Measurements from ENCODE around the gene PDE4D. TPM values are rescaled to one million over a fixed set of nuclear protein-coding genes. Genes with fewer than 3 reads are reported as not detected.

Gene PDE4D
- total RNA-seq, 1 donor from 2014 or later = 2.3 TPM

DNA sequence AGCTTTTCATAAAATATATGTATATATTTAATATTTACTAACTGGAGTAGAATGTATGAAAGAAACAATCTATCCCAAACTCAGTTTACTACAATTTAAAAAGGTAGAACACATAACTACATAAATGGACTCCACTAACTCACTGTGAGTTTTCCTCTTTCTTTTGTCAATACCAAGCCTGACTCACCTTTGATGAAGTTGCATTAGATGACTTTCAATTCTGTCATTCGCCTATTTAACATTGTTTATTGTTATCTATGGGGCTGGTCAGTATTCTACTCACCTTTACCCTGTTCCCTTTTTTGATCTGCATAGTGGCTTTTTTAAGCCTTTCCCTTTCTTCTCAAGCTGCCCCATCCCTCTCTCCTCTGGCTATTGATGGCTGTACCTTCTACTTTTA, 680.9 kb downstream of the PDE4D start:
- no peaks in the 10 kb centered on the region for H3K36me3 ChIP-seq
- no peaks in the 10 kb centered on the region for H4K20me1 ChIP-seq (ENCODE audit: low read depth)
- Mint-ChIP-seq H3K27me3 (ENCODE audit: insufficient read depth, low read depth) (no peaks in the 10 kb centered on the region), H3K4me3 (no peak overlapping the region), H3K9me3 (no peaks in the 10 kb centered on the region), H3K27ac (no peak overlapping the region), H3K36me3 (no peaks in the 10 kb centered on the region), H3K4me1 (no peaks in the 10 kb centered on the region)
- H3K9ac ChIP-seq = no peak overlapping the region
- H3K4me1 ChIP-seq = no peaks in the 10 kb centered on the region
- no peak overlapping the region for H2AFZ ChIP-seq (replicated peaks)
- TF ChIP-seq EZH2phosphoT487 (IDR thresholded peaks at IDR 0.05) (no peak), EZH2 (IDR thresholded peaks at IDR 0.05) (no peak)
- TF ChIP-seq, protein P1, sequence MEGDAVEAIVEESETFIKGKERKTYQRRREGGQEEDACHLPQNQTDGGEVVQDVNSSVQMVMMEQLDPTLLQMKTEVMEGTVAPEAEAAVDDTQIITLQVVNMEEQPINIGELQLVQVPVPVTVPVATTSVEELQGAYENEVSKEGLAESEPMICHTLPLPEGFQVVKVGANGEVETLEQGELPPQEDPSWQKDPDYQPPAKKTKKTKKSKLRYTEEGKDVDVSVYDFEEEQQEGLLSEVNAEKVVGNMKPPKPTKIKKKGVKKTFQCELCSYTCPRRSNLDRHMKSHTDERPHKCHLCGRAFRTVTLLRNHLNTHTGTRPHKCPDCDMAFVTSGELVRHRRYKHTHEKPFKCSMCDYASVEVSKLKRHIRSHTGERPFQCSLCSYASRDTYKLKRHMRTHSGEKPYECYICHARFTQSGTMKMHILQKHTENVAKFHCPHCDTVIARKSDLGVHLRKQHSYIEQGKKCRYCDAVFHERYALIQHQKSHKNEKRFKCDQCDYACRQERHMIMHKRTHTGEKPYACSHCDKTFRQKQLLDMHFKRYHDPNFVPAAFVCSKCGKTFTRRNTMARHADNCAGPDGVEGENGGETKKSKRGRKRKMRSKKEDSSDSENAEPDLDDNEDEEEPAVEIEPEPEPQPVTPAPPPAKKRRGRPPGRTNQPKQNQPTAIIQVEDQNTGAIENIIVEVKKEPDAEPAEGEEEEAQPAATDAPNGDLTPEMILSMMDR (IDR thresholded peaks at IDR 0.05) = no peak
- H3K27me3 ChIP-seq = no peaks in the 10 kb centered on the region
- no peak for DNase-seq (ENCODE audit: low spot score)
- H3F3A ChIP-seq (ENCODE audit: low read depth) = no peaks in the 10 kb centered on the region
- no peaks in the 10 kb centered on the region for H3K79me2 ChIP-seq (ENCODE audit: low read depth)
- no peaks in the 10 kb centered on the region for H3K9me3 ChIP-seq (ENCODE audit: low read depth)
- no peak overlapping the region for H3K4me3 ChIP-seq
- H3K4me2 ChIP-seq = no peak overlapping the region
- no peak overlapping the region for H3K27ac ChIP-seq

GRCh38 chr5:59209758-59210359, 683.7 kb downstream of the PDE4D start:
- Histone ChIP-seq H3K4me2 (no peak overlapping the region), H3K9ac (no peak overlapping the region)

DNA sequence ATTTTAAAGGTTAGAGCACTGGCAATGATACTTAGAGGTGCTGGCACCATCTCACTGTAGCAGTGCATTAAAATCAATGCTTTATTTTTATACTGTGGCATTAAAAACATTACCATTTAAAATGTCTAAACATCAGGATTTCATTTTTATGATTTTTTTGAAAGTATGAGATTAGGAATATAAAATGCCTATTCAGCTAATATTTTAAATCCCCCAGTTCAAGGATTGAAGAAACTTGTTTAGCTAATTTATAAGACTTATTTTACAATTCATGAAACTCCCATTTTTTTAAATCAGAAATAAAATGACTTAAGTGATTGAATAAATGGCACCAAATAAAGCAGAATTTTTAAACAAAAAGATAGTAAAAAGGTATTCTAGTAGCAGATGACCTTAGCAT, 685.1 kb downstream of the PDE4D start:
- no peak overlapping the region for H3K9ac ChIP-seq
- peaks cover 2% of the 10 kb centered on the region for H3K27me3 Mint-ChIP-seq (ENCODE audit: insufficient read depth, low read depth)
- no peak overlapping the region for H3K4me3 ChIP-seq
- no peak overlapping the region for H3K4me3 Mint-ChIP-seq
- no peaks in the 10 kb centered on the region for H3K9me3 ChIP-seq (ENCODE audit: low read depth)
- no peaks in the 10 kb centered on the region for H3F3A ChIP-seq (ENCODE audit: low read depth)
- no peak overlapping the region for H2AFZ ChIP-seq (replicated peaks)
- H3K27ac ChIP-seq = no peak overlapping the region
- H3K36me3 ChIP-seq = no peaks in the 10 kb centered on the region
- no peak overlapping the region for H3K27ac Mint-ChIP-seq
- H3K4me1 Mint-ChIP-seq = no peaks in the 10 kb centered on the region
- H3K36me3 Mint-ChIP-seq = no peaks in the 10 kb centered on the region
- no peak overlapping the region for H3K4me2 ChIP-seq
- no peaks in the 10 kb centered on the region for H3K79me2 ChIP-seq (ENCODE audit: low read depth)
- H4K20me1 ChIP-seq (ENCODE audit: low read depth) = no peaks in the 10 kb centered on the region
- DNase-seq (ENCODE audit: low spot score) = no peak
- H3K9me3 Mint-ChIP-seq = no peaks in the 10 kb centered on the region
- TF ChIP-seq EZH2 (IDR thresholded peaks at IDR 0.05) (no peak), EZH2phosphoT487 (IDR thresholded peaks at IDR 0.05) (no peak)
- TF ChIP-seq, protein P1 (IDR thresholded peaks at IDR 0.05) = no peak
- H3K4me1 ChIP-seq = no peaks in the 10 kb centered on the region
- H3K27me3 ChIP-seq = no peaks in the 10 kb centered on the region

More at GRCh38 chr5:59209758-59210359, 683.7 kb downstream of the PDE4D start:
- Mint-ChIP-seq H3K36me3 (no peaks in the 10 kb centered on the region), H3K27me3 (ENCODE audit: insufficient read depth, low read depth) (peaks cover 1% of the 10 kb centered on the region), H3K4me3 (no peak overlapping the region), H3K9me3 (no peaks in the 10 kb centered on the region), H3K27ac (no peak overlapping the region), H3K4me1 (no peaks in the 10 kb centered on the region)
- Histone ChIP-seq H3K36me3 (no peaks in the 10 kb centered on the region), H3K27ac (no peak overlapping the region), H2AFZ (replicated peaks) (no peak overlapping the region), H3K79me2 (ENCODE audit: low read depth) (no peaks in the 10 kb centered on the region), H3K4me3 (no peak overlapping the region), H4K20me1 (ENCODE audit: low read depth) (no peaks in the 10 kb centered on the region), H3K27me3 (no peaks in the 10 kb centered on the region), H3K9me3 (ENCODE audit: low read depth) (no peaks in the 10 kb centered on the region), H3K4me1 (no peaks in the 10 kb centered on the region), H3F3A (ENCODE audit: low read depth) (no peaks in the 10 kb centered on the region)
- TF ChIP-seq EZH2 (IDR thresholded peaks at IDR 0.05) = no peak
- TF ChIP-seq, protein P1 (IDR thresholded peaks at IDR 0.05) = no peak
- TF ChIP-seq EZH2phosphoT487 (IDR thresholded peaks at IDR 0.05) = no peak
- no peak for DNase-seq (ENCODE audit: low spot score)

Measured in neural progenitor cell (in vitro differentiated cells).